ENCODE results near the gene KCNK18. TPM values are rescaled to one million over a fixed set of nuclear protein-coding genes. Genes with fewer than 3 reads are reported as not detected.

Gene KCNK18
- total and polyA plus RNA-seq, 2 of the 8 experiments (the other 6 are each of a cell fraction or from before 2014, with no cell fraction given) = not detected

DNA sequence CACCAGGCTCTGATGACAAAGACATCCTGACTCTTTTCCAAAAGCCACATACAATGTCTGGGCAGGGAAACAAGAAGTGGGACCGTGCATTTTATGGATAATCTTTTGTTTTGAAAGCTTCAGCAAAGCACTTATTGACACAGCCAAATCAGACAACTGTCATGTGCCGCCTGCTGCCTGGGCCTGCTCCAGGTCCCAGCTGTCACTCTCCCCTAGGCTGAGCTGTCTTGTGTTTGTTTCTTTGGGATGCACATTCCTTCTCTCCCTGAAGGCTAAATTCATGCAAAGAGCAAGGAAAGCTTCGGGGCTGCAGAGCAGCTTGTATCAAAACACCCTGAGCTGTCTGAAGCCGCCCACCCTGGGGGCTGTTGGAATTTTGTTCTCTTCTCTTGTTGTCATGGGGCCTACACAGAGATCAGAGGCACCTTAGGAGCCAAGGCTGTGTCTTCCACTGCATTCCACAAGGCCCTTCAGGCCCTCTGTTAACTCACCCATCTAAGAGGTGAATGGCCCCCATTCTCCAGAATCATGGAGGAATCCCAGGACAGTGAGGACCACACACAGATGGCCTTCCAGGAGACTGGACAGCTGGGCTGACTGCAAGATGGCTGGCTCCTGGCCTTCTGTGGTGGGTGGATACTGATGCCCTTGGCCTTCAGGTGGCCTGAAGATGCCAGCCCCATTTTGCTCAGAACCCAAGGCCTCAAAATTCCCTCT, 25.8 kb downstream of the KCNK18 start:
- H3K14ac ChIP-seq (ENCODE audit: insufficient read length) = no peak overlapping the region
- no peak for TF ChIP-seq SIX5 (IDR thresholded peaks at IDR 0.05; ENCODE audit: low read depth, low read length)
- TF ChIP-seq, protein P1, sequence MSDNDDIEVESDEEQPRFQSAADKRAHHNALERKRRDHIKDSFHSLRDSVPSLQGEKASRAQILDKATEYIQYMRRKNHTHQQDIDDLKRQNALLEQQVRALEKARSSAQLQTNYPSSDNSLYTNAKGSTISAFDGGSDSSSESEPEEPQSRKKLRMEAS (IDR thresholded peaks at IDR 0.05) = no peak
- no peak for TF ChIP-seq SAP30 (IDR thresholded peaks at IDR 0.05; ENCODE audit: insufficient read depth, insufficient replicate concordance, low read length)
- TF ChIP-seq SUZ12 (IDR thresholded peaks at IDR 0.05; ENCODE audit: low read length) = no peak
- TF ChIP-seq TCF12 (IDR thresholded peaks at IDR 0.05; ENCODE audit: low read depth, low read length) = no peak
- no peak for TF ChIP-seq SP1 (IDR thresholded peaks at IDR 0.05; ENCODE audit: low read depth, low read length)
- TF ChIP-seq BRCA1 (IDR thresholded peaks at IDR 0.05; ENCODE audit: low read depth, low read length) = no peak
- TF ChIP-seq CBX5 (IDR thresholded peaks at IDR 0.05; ENCODE audit: low read depth, low read length) = no peak
- TF ChIP-seq JUN (IDR thresholded peaks at IDR 0.05; ENCODE audit: low read depth, low read length) = no peak
- no peak for TF ChIP-seq BCL11A (IDR thresholded peaks at IDR 0.05; ENCODE audit: low read depth in 2 of 2, low read length in 2 of 2)
- TF ChIP-seq NANOG (IDR thresholded peaks at IDR 0.05; ENCODE audit: insufficient read depth, low read depth, low read length, poor library complexity, severe bottlenecking) = no peak

More for the DNA sequence above, 25.8 kb downstream of the KCNK18 start:
- Histone ChIP-seq H3K4me1 (replicated peaks in 1 of 4; ENCODE audit: control insufficient read depth in 3 of 4, insufficient read depth in 4 of 4, low read length in 3 of 4) (peaks cover 0 to 5% (median under 1%) of the 10 kb centered on the region in 4 experiments; a peak in 2 of 7 replicates), H4K91ac (replicated peaks; ENCODE audit: insufficient read length, low read length) (peak overlapping the region; percentile 18), H2BK120ac (replicated peaks; ENCODE audit: low read depth, low read length) (no peak overlapping the region), H2BK12ac (ENCODE audit: low read depth, low read length) (no peak overlapping the region), H3K23ac (ENCODE audit: insufficient read length) (no peak overlapping the region), H3K4me3 (ENCODE audit: extremely low read depth in 1 of 4, insufficient read depth in 2 of 4, low read depth in 3 of 4, low read length in 4 of 4) (no peak overlapping the region), H2AK5ac (ENCODE audit: low read depth, low read length) (no peak overlapping the region), H3K79me2 (ENCODE audit: control insufficient read depth in 1 of 2, insufficient read depth in 2 of 2, low read length in 2 of 2) (no peaks in the 10 kb centered on the region), H2BK5ac (ENCODE audit: low read depth, low read length) (no peak overlapping the region), H3K56ac (replicated peaks; ENCODE audit: insufficient read length, low read depth, low read length) (no peak overlapping the region), H3K9ac (replicated peaks in 1 of 4; ENCODE audit: extremely low read depth in 1 of 4, low read depth in 3 of 4, low read length in 3 of 4) (no peak overlapping the region), H3K18ac (ENCODE audit: extremely low read depth, low read length) (no peak overlapping the region), H3K27ac (ENCODE audit: low read depth, low read length) (no peak overlapping the region), H4K20me1 (replicated peaks in 1 of 2; ENCODE audit: control insufficient read depth in 1 of 2, insufficient read depth in 2 of 2, low read length in 2 of 2) (no peaks in the 10 kb centered on the region), H2AFZ (ENCODE audit: low read length) (no peak overlapping the region), H3K27me3 (replicated peaks in 1 of 4; ENCODE audit: control insufficient read depth in 3 of 4, extremely low read depth in 1 of 4, insufficient read depth in 3 of 4, low read length in 3 of 4) (no peaks in the 10 kb centered on the region; a peak in 2 of 7 replicates), H3K4ac (replicated peaks; ENCODE audit: insufficient read length, low read depth, low read length) (no peak overlapping the region), H3K23me2 (ENCODE audit: low read depth, low read length) (no peaks in the 10 kb centered on the region; the same call in 1 of the 2 replicates), H2BK20ac (ENCODE audit: low read length) (no peak overlapping the region), H2BK15ac (ENCODE audit: low read length) (no peak overlapping the region), H4K8ac (ENCODE audit: extremely low read depth, insufficient read depth, low read length) (no peak overlapping the region), H4K5ac (ENCODE audit: insufficient read length, low read depth, low read length) (no peak overlapping the region), H3K79me1 (ENCODE audit: low read depth, low read length) (no peaks in the 10 kb centered on the region), H3K9me3 (ENCODE audit: insufficient read depth in 2 of 2, low read depth in 1 of 2, low read length in 1 of 2) (no peaks in the 10 kb centered on the region), H3K4me2 (ENCODE audit: insufficient read depth in 1 of 2, low read depth in 2 of 2, low read length in 2 of 2) (no peak overlapping the region), H3K36me3 (ENCODE audit: control insufficient read depth in 2 of 4, insufficient read depth in 4 of 4, low read length in 3 of 4) (no peaks in the 10 kb centered on the region)
- ChIA-PET POLR2A (ENCODE audit: partially characterized antibody) (interaction anchor here (1.4 kb wide), 1 partner anchor 18 kb away, joined by 5 read pairs; the partner anchor contains the start of gene SLC18A2), CTCF (ENCODE audit: partially characterized antibody) (interaction anchor here (0.7 to 6.6 kb wide), 9 partner anchors 9 to 226 kb away, joined by 3 to 97 read pairs (median 3); no protein-coding TSS in a partner anchor)
- WGBS, 2 experiments (ENCODE audit: extremely low coverage in 1 of 2, insufficient coverage in 1 of 2, insufficient read length in 1 of 2, insufficient replicate concordance in 2 of 2, low coverage in 1 of 2, low lambda C conversion rate in 2 of 2, missing lambda C conversion rate in 1 of 2) = 88% methylated on average over 4 of the region's 4 CpGs; no CpG with 5 or more reads in 1 of the 2 experiments
- no peak for FAIRE-seq
- no peak for DNase-seq (ENCODE audit: low read depth in 1 of 2, low spot score in 2 of 2)

Measured in H1 (cell line).